ENCODE results near the gene PLCL2.

GRCh38 chr3:16944356-16944755, 59.6 kb downstream of the PLCL2 start:
- TF ChIP-seq CTCF (conservative IDR thresholded peaks at IDR 0.05; ENCODE audit: low read depth, low read length): no peak
- TF ChIP-seq EZH2 (IDR thresholded peaks at IDR 0.05; ENCODE audit: borderline replicate concordance, low read depth, low read length, poor library complexity, severe bottlenecking): no peak
